Progenitor cell of endocrine pancreas (in vitro differentiated cells): ENCODE data around the gene ECI2. TPM values are rescaled to one million over a fixed set of nuclear protein-coding genes. Genes with fewer than 3 reads are reported as not detected.

Experiments
- DNase-seq: peaks from one replicate; pipeline ENCODE4 v3.0.0; 2021; ENCODE audit warnings: low spot score; ENCODE audit not compliant: unreplicated experiment
- H3K27ac Mint-ChIP-seq: 2 replicates; pipeline ENCODE4 v1.8.0; 2021; ENCODE audit warnings: mild to moderate bottlenecking, moderate library complexity, mixed read lengths
- H3K27me3 Mint-ChIP-seq: 2 replicates; pipeline ENCODE4 v1.8.0; 2021; ENCODE audit warnings: mixed read lengths
- H3K36me3 Mint-ChIP-seq: 2 replicates; pipeline ENCODE4 v1.8.0; 2022; ENCODE audit warnings: mixed read lengths; ENCODE audit not compliant: insufficient read depth
- H3K4me1 Mint-ChIP-seq: 2 replicates; pipeline ENCODE4 v1.8.0; 2021; ENCODE audit warnings: low read depth, mixed read lengths
- H3K4me3 Mint-ChIP-seq: 2 replicates; pipeline ENCODE4 v1.8.0; 2021; ENCODE audit warnings: low read depth, mild to moderate bottlenecking, moderate library complexity, mixed read lengths
- H3K9me3 Mint-ChIP-seq: 2 replicates; pipeline ENCODE4 v1.8.0; 2021; ENCODE audit warnings: low read depth, mixed read lengths
- CTCF ChIP-seq: fragments of 200-600 bp; sonication (generic); IDR thresholded peaks from one replicate; pipeline ENCODE4 v1.5.0; 2021; ENCODE audit warnings: antibody characterized with exemption, mild to moderate bottlenecking; ENCODE audit not compliant: unreplicated experiment
- long read RNA-seq: library from polyadenylated mRNA; unstranded; transcript quantifications from one replicate; pipeline ENCODE4 v2.0.0, GENCODE V29; 2020
- total RNA-seq: library from RNA; stranded (reverse); gene quantifications from 2 replicates; pipeline ENCODE4 v1.2.1, GENCODE V29; 2021

Gene ECI2
- 68.5 and 71.8 TPM in 2 replicates for total RNA-seq
- long read RNA-seq, transcript ECI2-201 (10 exons, 1,380 nt) = major isoform, 57 of 138 reads
- long read RNA-seq, transcript ECI2-202 (10 exons, 1,407 nt) = minor isoform, 53 of 138 reads
- long read RNA-seq, partial matches to known transcripts = 13 of 138 reads
- long read RNA-seq, other reads (novel, unspliced or antisense) = 13 of 138 reads

- Mint-ChIP-seq H3K36me3 (peaks cover 19% of the 10 kb centered on the region), H3K27me3 (peaks cover 7% of the 10 kb centered on the region), H3K4me3 (peak within 1 kb of the TSS; percentile 87), H3K4me1 (peaks cover 16% of the 10 kb centered on the region), H3K27ac (peak within 1 kb of the TSS; percentile 98), H3K9me3 (no peaks in the 10 kb centered on the region)
- no peak for DNase-seq
- TF ChIP-seq CTCF = no peak
These were observed at the start of gene ECI2 for GRCh38 chr6:4134841-4135664. Gene ECI2, minus strand, starts transcription at chr6:4135575. Its CDS starts 15 bp downstream, at chr6:4135560.

- Mint-ChIP-seq H3K27me3 (no peaks in the 10 kb centered on the region), H3K27ac (no peak overlapping the region), H3K36me3 (no peaks in the 10 kb centered on the region), H3K4me3 (no peak overlapping the region), H3K4me1 (peaks cover 4% of the 10 kb centered on the region), H3K9me3 (peaks cover 16% of the 10 kb centered on the region)
- TF ChIP-seq CTCF = no peak
- no peak for DNase-seq
These were observed 45.4 kb upstream of the ECI2 start for GRCh38 chr6:4180652-4181255.

GRCh38 chr6:4179960-4180651 is 44.7 kb upstream of the ECI2 start:
- no peaks in the 10 kb centered on the region for H3K36me3 Mint-ChIP-seq
- peaks cover 5% of the 10 kb centered on the region for H3K4me1 Mint-ChIP-seq
- no peaks in the 10 kb centered on the region for H3K27me3 Mint-ChIP-seq
- H3K27ac Mint-ChIP-seq = no peak overlapping the region
- no peak for DNase-seq
- no peak for TF ChIP-seq CTCF
- H3K4me3 Mint-ChIP-seq = no peak overlapping the region
- peaks cover 13% of the 10 kb centered on the region for H3K9me3 Mint-ChIP-seq

GRCh38 chr6:4178737-4179333 is 43.5 kb upstream of the ECI2 start:
- Mint-ChIP-seq H3K4me1 (peaks cover 6% of the 10 kb centered on the region), H3K36me3 (no peaks in the 10 kb centered on the region), H3K9me3 (peaks cover 6% of the 10 kb centered on the region), H3K27me3 (no peaks in the 10 kb centered on the region), H3K4me3 (no peak overlapping the region), H3K27ac (no peak overlapping the region)
- DNase-seq = no peak
- no peak for TF ChIP-seq CTCF

- H3K27me3 Mint-ChIP-seq = no peaks in the 10 kb centered on the region
- H3K4me3 Mint-ChIP-seq = no peak overlapping the region
- no peaks in the 10 kb centered on the region for H3K36me3 Mint-ChIP-seq
- H3K27ac Mint-ChIP-seq = no peak overlapping the region
- DNase-seq = no peak
- peaks cover 6% of the 10 kb centered on the region for H3K9me3 Mint-ChIP-seq
- peaks cover 11% of the 10 kb centered on the region for H3K4me1 Mint-ChIP-seq
- TF ChIP-seq CTCF = no peak
These were observed 41.5 kb upstream of the ECI2 start for GRCh38 chr6:4176907-4177306.
